HepG2 (cell line): ENCODE data around the gene GMEB2. TPM values are rescaled to one million over a fixed set of nuclear protein-coding genes. Genes with fewer than 3 reads are reported as not detected.
A peak's percentile ranks its signal among the peaks of the same experiment; 100 is the strongest.

Experiments
- ARNT ChIP-seq: fragments of 450-650 bp; IDR thresholded peaks from 2 replicates; pipeline ENCODE4 v1.6.1; 2017
- CENPX ChIP-seq: sonication (generic); formaldehyde crosslinking; IDR thresholded peaks from 2 replicates; pipeline ENCODE4 v1.9.0; 2021; ENCODE audit warnings: mild to moderate bottlenecking, missing genetic modification reagents, moderate library complexity
- CSRNP1 ChIP-seq: sonication (generic); formaldehyde crosslinking; IDR thresholded peaks from 2 replicates; pipeline ENCODE4 v1.8.1; 2023; ENCODE audit warnings: mild to moderate bottlenecking, missing genetic modification reagents
- FOSL1 ChIP-seq: sonication (generic); formaldehyde crosslinking; IDR thresholded peaks from 2 replicates; pipeline ENCODE4 v1.9.0; 2021; ENCODE audit warnings: missing genetic modification reagents, borderline replicate concordance
- HHEX ChIP-seq: IDR thresholded peaks from 2 replicates; pipeline ENCODE4 v1.6.1; 2016; ENCODE audit warnings: control low read depth
- HNRNPK ChIP-seq: fragments of 200-400 bp; formaldehyde crosslinking; IDR thresholded peaks from 2 replicates; pipeline ENCODE4 v1.6.1; 2018; ENCODE audit warnings: low read length, low read depth, moderate library complexity, mild to moderate bottlenecking; ENCODE audit not compliant: poor library complexity, severe bottlenecking
- MBNL3 ChIP-seq: fragments of 250-450 bp; sonication (Bioruptor Pico); conservative IDR thresholded peaks from 2 replicates; pipeline ENCODE4 v1.8.0; 2022; ENCODE audit warnings: mild to moderate bottlenecking, inconsistent platforms
- MLLT10 ChIP-seq: sonication (generic); formaldehyde crosslinking; IDR thresholded peaks from 2 replicates; pipeline ENCODE4 v1.4.0; 2020; ENCODE audit warnings: missing genetic modification reagents
- MTA3 ChIP-seq: sonication (generic); formaldehyde crosslinking; IDR thresholded peaks from 2 replicates; pipeline ENCODE4 v1.4.0; 2020; ENCODE audit warnings: missing genetic modification reagents
- NFRKB ChIP-seq: fragments of 450-650 bp; IDR thresholded peaks from 2 replicates; pipeline ENCODE4 v1.6.1; 2017
- NKX3-1 ChIP-seq: sonication (generic); formaldehyde crosslinking; IDR thresholded peaks from 2 replicates; pipeline ENCODE4 v1.5.0; 2020; ENCODE audit warnings: missing genetic modification reagents
- NR2C2 ChIP-seq: sonication (generic); formaldehyde crosslinking; IDR thresholded peaks from 2 replicates; pipeline ENCODE4 v1.4.0; 2020; ENCODE audit warnings: missing genetic modification reagents, mild to moderate bottlenecking, moderate library complexity, borderline replicate concordance
- PCBP1 ChIP-seq: fragments of 200-400 bp; formaldehyde crosslinking; IDR thresholded peaks from 2 replicates; pipeline ENCODE4 v1.6.1; 2017; ENCODE audit warnings: mild to moderate bottlenecking, low read depth, low read length, borderline replicate concordance
- PITX1 ChIP-seq: sonication (generic); formaldehyde crosslinking; IDR thresholded peaks from 2 replicates; pipeline ENCODE4 v1.5.1; 2020; ENCODE audit warnings: mild to moderate bottlenecking, missing genetic modification reagents
- RFXAP ChIP-seq: sonication (generic); formaldehyde crosslinking; IDR thresholded peaks from 2 replicates; pipeline ENCODE4 v1.4.0; 2020; ENCODE audit warnings: missing genetic modification reagents, borderline replicate concordance
- RORA ChIP-seq: sonication (generic); formaldehyde crosslinking; IDR thresholded peaks from 2 replicates; pipeline ENCODE4 v1.5.0; 2020; ENCODE audit warnings: mild to moderate bottlenecking, missing genetic modification reagents, moderate library complexity
- SMARCE1 ChIP-seq: fragments of 450-650 bp; IDR thresholded peaks from 2 replicates; pipeline ENCODE4 v1.6.1; 2017; ENCODE audit warnings: borderline replicate concordance
- SYNCRIP ChIP-seq: fragments of 200-400 bp; formaldehyde crosslinking; IDR thresholded peaks from 2 replicates; pipeline ENCODE4 v1.6.1; 2018; ENCODE audit warnings: mild to moderate bottlenecking, low read depth, low read length; ENCODE audit not compliant: insufficient read depth
- TMF1 ChIP-seq: sonication (generic); formaldehyde crosslinking; IDR thresholded peaks from 2 replicates; pipeline ENCODE4 v1.8.1; 2022; ENCODE audit warnings: low read depth, missing genetic modification reagents
- TRIM24 ChIP-seq: sonication (generic); formaldehyde crosslinking; IDR thresholded peaks from 2 replicates; pipeline ENCODE4 v1.8.0; 2022; ENCODE audit warnings: mild to moderate bottlenecking, missing genetic modification reagents
- WIZ ChIP-seq: sonication (generic); formaldehyde crosslinking; IDR thresholded peaks from 2 replicates; pipeline ENCODE4 v1.5.1; 2020; ENCODE audit warnings: mild to moderate bottlenecking, missing genetic modification reagents
- YY1 ChIP-seq: IDR thresholded peaks from 2 replicates; pipeline ENCODE4 v1.6.1; 2011; ENCODE audit warnings: low read length, low read depth, moderate library complexity, mild to moderate bottlenecking; ENCODE audit not compliant: insufficient read depth, insufficient replicate concordance
- ZFP37 ChIP-seq: sonication (generic); formaldehyde crosslinking; IDR thresholded peaks from 2 replicates; pipeline ENCODE4 v1.4.0; 2020; ENCODE audit warnings: missing genetic modification reagents, borderline replicate concordance
- ZNF124 ChIP-seq: sonication (generic); formaldehyde crosslinking; IDR thresholded peaks from 2 replicates; pipeline ENCODE4 v1.4.0; 2020; ENCODE audit warnings: missing genetic modification reagents
- ZNF263 ChIP-seq: sonication (generic); formaldehyde crosslinking; IDR thresholded peaks from 2 replicates; pipeline ENCODE4 v1.4.0; 2020; ENCODE audit warnings: missing genetic modification reagents
- ZNF296 ChIP-seq: sonication (generic); formaldehyde crosslinking; conservative IDR thresholded peaks from 2 replicates; pipeline ENCODE4 v1.5.0; 2020; ENCODE audit warnings: mild to moderate bottlenecking, missing genetic modification reagents
- ZNF75D ChIP-seq: sonication (generic); formaldehyde crosslinking; IDR thresholded peaks from 2 replicates; pipeline ENCODE4 v1.8.1; 2023; ENCODE audit warnings: missing genetic modification reagents, mild to moderate bottlenecking, borderline replicate concordance
- ZNF800 ChIP-seq: sonication (generic); formaldehyde crosslinking; IDR thresholded peaks from 2 replicates; pipeline ENCODE4 v1.4.0; 2020; ENCODE audit warnings: missing genetic modification reagents
- ZNF83 ChIP-seq: sonication (generic); formaldehyde crosslinking; IDR thresholded peaks from 2 replicates; pipeline ENCODE4 v1.4.0; 2020; ENCODE audit warnings: missing genetic modification reagents, mild to moderate bottlenecking, borderline replicate concordance
- ZSCAN21 ChIP-seq: sonication (generic); formaldehyde crosslinking; IDR thresholded peaks from 2 replicates; pipeline ENCODE4 v1.8.0; 2022; ENCODE audit warnings: mild to moderate bottlenecking, missing genetic modification reagents, moderate library complexity, borderline replicate concordance
- ZSCAN25 ChIP-seq: sonication (generic); formaldehyde crosslinking; IDR thresholded peaks from 2 replicates; pipeline ENCODE4 v1.8.0; 2022; ENCODE audit warnings: mild to moderate bottlenecking, missing genetic modification reagents
- polyA plus RNA-seq, 8 experiments: library from polyadenylated mRNA; depleted of rRNA in 3 of 8; stranded (reverse) in 7 of 8; unstranded in 1 of 8; fragments of >200 nt; fragmentation: Illumina TruSeq in 4 of 8; extraction: Trizol in 4 of 8; gene quantifications; 2 replicates each; pipeline versions ENCODE4 v1.2.1 to v1.2.3, GENCODE V29; 2011 to 2016; ENCODE audit warnings: low read depth in 4 of 8, missing spikeins in 1 of 8, mixed read lengths in 1 of 8; ENCODE audit not compliant: insufficient read depth in 1 of 8
- total RNA-seq, 5 experiments: library from RNA; depleted of rRNA; stranded (reverse); fragments of >200 nt; fragmentation: Illumina TruSeq; extraction: Trizol; gene quantifications; 2 replicates each; pipeline ENCODE4 v1.2.3, GENCODE V29; 2016; ENCODE audit warnings: low read depth in 1 of 5

The GMEB2 gene
- total and polyA plus RNA-seq, 2 of the 13 experiments (the other 11 are each of a cell fraction or from before 2014, with no cell fraction given): 10.6 to 12.4 TPM

GRCh38 chr20:63544241-63544957 lies 82.5 kb downstream of the GMEB2 start (continued):
- TF ChIP-seq ZNF800 (CRISPR knock-in tag) (no peak), ARNT (no peak), FOSL1 (CRISPR knock-in tag) (no peak), HHEX (CRISPR knock-in tag) (no peak), ZSCAN25 (CRISPR knock-in tag) (0 out of 2 replicates have a peak, but pooled peaks have one; percentile 53), HNRNPK (no peak), ZNF124 (CRISPR knock-in tag) (no peak), NR2C2 (peak; percentile 34; the same call in 1 of the 2 replicates), ZFP37 (CRISPR knock-in tag) (no peak), WIZ (no peak), ZNF83 (CRISPR knock-in tag) (no peak), ZNF296 (CRISPR knock-in tag) (no peak), RORA (no peak), NKX3-1 (no peak), CSRNP1 (CRISPR knock-in tag) (peak; percentile 25; the same call in 1 of the 2 replicates), ZNF263 (CRISPR knock-in tag) (no peak), ZNF75D (CRISPR knock-in tag) (no peak), ZSCAN21 (CRISPR knock-in tag) (no peak), TMF1 (no peak), MLLT10 (no peak), YY1 (no peak), SYNCRIP (no peak), RFXAP (CRISPR knock-in tag) (no peak), NFRKB (no peak), SMARCE1 (no peak), CENPX (no peak), PITX1 (CRISPR knock-in tag) (no peak), PCBP1 (0 out of 2 replicates have a peak, but pooled peaks have one; percentile 74), MBNL3 (no peak), MTA3 (no peak), TRIM24 (CRISPR knock-in tag) (peak; percentile 59; the same call in 1 of the 2 replicates)
